ENCODE results near the gene CPVL.

Gene CPVL

DNA sequence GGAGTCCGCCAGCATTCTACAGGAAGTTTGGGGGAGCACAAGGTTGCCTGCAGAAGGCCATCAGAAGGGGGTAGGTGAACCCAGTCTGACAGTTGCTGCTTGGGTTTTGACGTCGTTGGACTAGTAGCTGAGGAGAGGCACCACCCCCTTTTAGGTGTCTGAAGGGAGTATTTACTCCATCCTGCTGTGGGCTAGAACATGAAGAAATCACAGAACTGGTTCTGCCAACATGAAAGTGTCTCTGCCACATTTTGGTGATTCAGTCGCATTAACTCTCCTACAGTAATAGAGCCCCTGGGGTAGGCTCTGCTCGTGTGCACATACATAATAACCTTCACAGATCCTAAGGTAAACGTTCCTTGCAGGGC, 187.4 kb downstream of the CPVL start:
- H3K27ac ChIP-seq (ENCODE audit: low read depth, low read length): no peak overlapping the region
- no peak overlapping the region for H3K4me3 ChIP-seq (ENCODE audit: low read length)
- H3F3A ChIP-seq (ENCODE audit: control insufficient read depth, insufficient read depth): no peaks in the 10 kb centered on the region
- H4K20me1 ChIP-seq (ENCODE audit: control insufficient read depth, insufficient read depth, low read depth, low read length): no peaks in the 10 kb centered on the region
- no peaks in the 10 kb centered on the region for H3K27me3 ChIP-seq (ENCODE audit: control insufficient read depth, low read length)
- H3K4me2 ChIP-seq (ENCODE audit: low read length): no peak overlapping the region
- peaks cover 22% of the 10 kb centered on the region; the same call in 1 of the 2 replicates for H3K9me3 ChIP-seq (ENCODE audit: control insufficient read depth, insufficient read depth, low read length)
- H3K4me1 ChIP-seq (ENCODE audit: control insufficient read depth, low read length): no peaks in the 10 kb centered on the region
- H3K9me2 ChIP-seq (replicated peaks; ENCODE audit: control insufficient read depth, low read length): no peaks in the 10 kb centered on the region
- H3K79me2 ChIP-seq (ENCODE audit: control insufficient read depth, low read length): no peaks in the 10 kb centered on the region
- TF ChIP-seq CTCF (IDR thresholded peaks at IDR 0.05; ENCODE audit: low read depth, low read length, poor library complexity, severe bottlenecking) (no peak), EZH2phosphoT487 (IDR thresholded peaks at IDR 0.05; ENCODE audit: borderline replicate concordance, low read length) (no peak)
- no peaks in the 10 kb centered on the region for H3K36me3 ChIP-seq (ENCODE audit: control insufficient read depth, low read length)

GRCh38 chr7:28958235-28958979, 187.9 kb downstream of the CPVL start, which contains the start of gene TRIL:
Gene TRIL (minus strand): TSS chr7:28958330. CDS start chr7:28958046, 284 bp downstream.
- no peak within 1 kb of the TSS for H3K4me3 ChIP-seq (ENCODE audit: low read length)
- no peaks in the 10 kb centered on the region for H3K36me3 ChIP-seq (ENCODE audit: control insufficient read depth, low read length)
- H3K4me2 ChIP-seq (ENCODE audit: low read length): no peak within 1 kb of the TSS
- H3K27me3 ChIP-seq (ENCODE audit: control insufficient read depth, low read length): no peaks in the 10 kb centered on the region
- TF ChIP-seq CTCF (IDR thresholded peaks at IDR 0.05; ENCODE audit: low read depth, low read length, poor library complexity, severe bottlenecking) (no peak), EZH2phosphoT487 (IDR thresholded peaks at IDR 0.05; ENCODE audit: borderline replicate concordance, low read length) (no peak)
- no peaks in the 10 kb centered on the region for H4K20me1 ChIP-seq (ENCODE audit: control insufficient read depth, insufficient read depth, low read depth, low read length)
- H3K79me2 ChIP-seq (ENCODE audit: control insufficient read depth, low read length): no peaks in the 10 kb centered on the region
- no peaks in the 10 kb centered on the region for H3K4me1 ChIP-seq (ENCODE audit: control insufficient read depth, low read length)
- H3K9me3 ChIP-seq (ENCODE audit: control insufficient read depth, insufficient read depth, low read length): peaks cover 22% of the 10 kb centered on the region; the same call in 1 of the 2 replicates
- H3K27ac ChIP-seq (ENCODE audit: low read depth, low read length): no peak within 1 kb of the TSS
- no peaks in the 10 kb centered on the region for H3F3A ChIP-seq (ENCODE audit: control insufficient read depth, insufficient read depth)
- H3K9me2 ChIP-seq (replicated peaks; ENCODE audit: control insufficient read depth, low read length): no peaks in the 10 kb centered on the region

- TF ChIP-seq CTCF (IDR thresholded peaks at IDR 0.05; ENCODE audit: low read depth, low read length, poor library complexity, severe bottlenecking) (no peak), EZH2phosphoT487 (IDR thresholded peaks at IDR 0.05; ENCODE audit: borderline replicate concordance, low read length) (no peak)
- Histone ChIP-seq H3K9me3 (ENCODE audit: control insufficient read depth, insufficient read depth, low read length) (peaks cover 22% of the 10 kb centered on the region; the same call in 1 of the 2 replicates), H4K20me1 (ENCODE audit: control insufficient read depth, insufficient read depth, low read depth, low read length) (no peaks in the 10 kb centered on the region), H3K27me3 (ENCODE audit: control insufficient read depth, low read length) (no peaks in the 10 kb centered on the region), H3K36me3 (ENCODE audit: control insufficient read depth, low read length) (no peaks in the 10 kb centered on the region), H3K27ac (ENCODE audit: low read depth, low read length) (no peak overlapping the region), H3F3A (ENCODE audit: control insufficient read depth, insufficient read depth) (no peaks in the 10 kb centered on the region), H3K9me2 (replicated peaks; ENCODE audit: control insufficient read depth, low read length) (no peaks in the 10 kb centered on the region), H3K79me2 (ENCODE audit: control insufficient read depth, low read length) (no peaks in the 10 kb centered on the region), H3K4me3 (ENCODE audit: low read length) (no peak overlapping the region), H3K4me2 (ENCODE audit: low read length) (no peak overlapping the region), H3K4me1 (ENCODE audit: control insufficient read depth, low read length) (no peaks in the 10 kb centered on the region)
Measured at GRCh38 chr7:28957751-28958234, 188.5 kb downstream of the CPVL start.
